Measurements from ENCODE around the gene CHN2.

Gene CHN2

GRCh38 chr7:29194594-29195427, at the start of gene CHN2:
TSS of gene CHN2 (plus strand) at chr7:29194775.
- peak; percentile 50 for DNase-seq (ENCODE audit: low spot score)

- no peak for DNase-seq (ENCODE audit: low spot score)
Measured at GRCh38 chr7:29145553-29146056, 49.0 kb upstream of the CHN2 start.

- no peak for DNase-seq (ENCODE audit: low spot score)
Measured at GRCh38 chr7:29146057-29146706, 48.4 kb upstream of the CHN2 start, which contains the start of gene CPVL. TSS of gene CPVL (minus strand) at chr7:29146537. CDS start at chr7:29121061, 25,476 bp downstream.

GRCh38 chr7:29146888-29147609, 47.5 kb upstream of the CHN2 start:
- no peak for DNase-seq (ENCODE audit: low spot score)

GRCh38 chr7:29147821-29148220, 46.8 kb upstream of the CHN2 start:
- no peak for DNase-seq (ENCODE audit: low spot score)

- no peak for DNase-seq (ENCODE audit: low spot score)
Measured at GRCh38 chr7:29149036-29149435, 45.5 kb upstream of the CHN2 start.

GRCh38 chr7:29150856-29151255, 43.7 kb upstream of the CHN2 start:
- no peak for DNase-seq (ENCODE audit: low spot score)

- no peak for DNase-seq (ENCODE audit: low spot score)
Measured at GRCh38 chr7:29154076-29154475, 40.5 kb upstream of the CHN2 start.

GRCh38 chr7:29156907-29157452, 37.6 kb upstream of the CHN2 start:
- no peak for DNase-seq (ENCODE audit: low spot score)

GRCh38 chr7:29158795-29159423, 35.7 kb upstream of the CHN2 start:
- no peak for DNase-seq (ENCODE audit: low spot score)

GRCh38 chr7:29160080-29160479, 34.5 kb upstream of the CHN2 start:
- no peak for DNase-seq (ENCODE audit: low spot score)

- DNase-seq (ENCODE audit: low spot score): no peak
Measured at GRCh38 chr7:29161231-29161630, 33.3 kb upstream of the CHN2 start.

- no peak for DNase-seq (ENCODE audit: low spot score)
Measured at GRCh38 chr7:29162577-29162976, 32.0 kb upstream of the CHN2 start.

GRCh38 chr7:29163854-29164253, 30.7 kb upstream of the CHN2 start:
- DNase-seq (ENCODE audit: low spot score): no peak

- no peak for DNase-seq (ENCODE audit: low spot score)
Measured at GRCh38 chr7:29167721-29168120, 26.9 kb upstream of the CHN2 start.

- DNase-seq (ENCODE audit: low spot score): no peak
Measured at GRCh38 chr7:29170781-29171180, 23.8 kb upstream of the CHN2 start.

GRCh38 chr7:29173458-29173857, 21.1 kb upstream of the CHN2 start:
- no peak for DNase-seq (ENCODE audit: low spot score)

- peak; percentile 99 for DNase-seq (ENCODE audit: low spot score)
Measured at GRCh38 chr7:29177963-29178600, 16.5 kb upstream of the CHN2 start.

- DNase-seq (ENCODE audit: low spot score): no peak
Measured at GRCh38 chr7:29179115-29179514, 15.5 kb upstream of the CHN2 start.

- DNase-seq (ENCODE audit: low spot score): no peak
Measured at GRCh38 chr7:29184599-29184998, 10.0 kb upstream of the CHN2 start.

- DNase-seq (ENCODE audit: low spot score): no peak
Measured at GRCh38 chr7:29185613-29186012, 9.0 kb upstream of the CHN2 start.

Data from kidney capillary endothelial cell (primary cell).